Activated T-cell treated with anti-CD3 and anti-CD28 coated beads for 48 hours (primary cell): ENCODE results near the gene GPRIN1.
"Not testable (repeated sequence)": the region's sequence is repeated elsewhere in the genome, so short reads cannot be mapped to it uniquely, and the experiment has no call there.

ENCODE experiments used
- DNase-seq: peaks from one replicate; pipeline ENCODE4 v3.0.0-alpha.2; 2020; ENCODE audit warnings: low read depth

The GPRIN1 gene

DNA sequence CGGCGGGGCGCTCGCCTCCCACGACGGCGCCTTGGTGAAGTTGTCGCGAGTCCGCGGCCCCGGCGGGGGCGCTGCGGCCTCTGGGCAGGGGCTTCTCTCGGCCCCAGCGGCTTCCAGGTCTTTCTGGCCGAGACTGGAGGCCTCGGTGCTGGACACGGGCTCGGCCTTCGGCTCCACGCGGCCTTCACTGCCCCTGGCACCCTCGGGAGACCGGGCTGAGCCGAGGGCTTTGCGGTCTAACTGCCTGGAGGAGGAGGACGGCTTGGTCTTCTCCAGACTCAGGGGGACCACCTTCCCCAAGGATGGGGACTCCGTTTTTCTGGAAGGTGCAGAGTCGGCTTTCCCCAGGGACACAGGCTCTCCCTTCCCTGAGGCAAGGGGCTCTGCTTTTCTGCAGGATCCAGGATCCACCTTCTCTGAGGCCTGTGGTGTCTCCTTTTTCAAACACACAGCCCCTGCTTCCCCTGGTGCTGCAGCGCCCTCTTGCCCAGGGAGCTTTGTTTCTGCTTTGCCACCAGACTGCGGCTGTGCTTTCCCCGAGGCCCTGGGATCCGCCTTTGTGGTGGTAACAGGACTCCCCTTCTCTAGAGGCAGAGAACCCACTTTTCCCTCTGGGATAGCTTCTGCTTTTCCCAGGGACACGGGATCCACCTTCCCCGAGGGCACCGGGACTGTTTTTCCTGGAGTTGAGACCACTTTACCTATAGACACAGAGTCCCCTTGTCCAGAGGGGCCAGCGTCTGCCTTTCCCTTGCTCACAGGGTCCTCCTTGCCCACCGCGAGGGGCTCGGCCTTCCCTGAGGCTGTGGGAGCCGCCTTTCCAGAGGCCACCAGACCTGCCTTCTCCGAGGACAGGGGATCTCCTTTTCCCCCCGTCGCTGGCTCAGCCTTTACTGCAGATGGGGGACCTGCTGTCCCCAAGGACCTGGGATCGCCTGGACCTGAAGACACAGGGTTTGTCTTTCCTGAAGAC is 12.3 kb downstream of the GPRIN1 start:
- DNase-seq = no peak

- peak; percentile 63 for DNase-seq
Observed at GRCh38 chr5:176596689-176597416, 13.1 kb downstream of the GPRIN1 start.

- DNase-seq = no peak
Observed at GRCh38 chr5:176596069-176596644, 13.8 kb downstream of the GPRIN1 start.

DNA sequence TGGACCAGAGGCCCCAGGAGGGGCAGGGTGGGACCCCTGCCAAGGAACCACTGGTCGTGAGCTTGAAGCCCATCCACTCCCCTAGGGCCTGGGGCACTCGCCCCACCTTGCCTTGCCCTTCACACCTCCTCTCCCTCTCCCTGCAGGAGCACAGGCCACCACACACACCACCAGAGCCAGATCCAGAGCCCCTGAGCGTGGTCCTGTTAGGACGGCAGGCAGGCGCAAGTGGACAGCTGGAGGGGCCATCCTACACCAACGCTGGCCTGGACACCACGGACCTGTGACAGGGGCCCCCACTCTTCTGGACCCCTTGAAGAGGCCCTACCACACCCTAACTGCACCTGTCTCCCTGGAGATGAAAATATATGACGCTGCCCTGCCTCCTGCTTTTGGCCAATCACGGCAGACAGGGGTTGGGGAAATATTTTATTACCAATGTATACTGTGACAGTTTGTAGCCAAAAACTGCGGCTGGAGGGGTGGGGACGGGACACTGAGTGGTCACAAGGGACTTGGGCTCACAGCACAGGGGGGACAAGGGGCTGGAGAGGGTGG is 14.5 kb downstream of the GPRIN1 start:
- no peak for DNase-seq

DNA sequence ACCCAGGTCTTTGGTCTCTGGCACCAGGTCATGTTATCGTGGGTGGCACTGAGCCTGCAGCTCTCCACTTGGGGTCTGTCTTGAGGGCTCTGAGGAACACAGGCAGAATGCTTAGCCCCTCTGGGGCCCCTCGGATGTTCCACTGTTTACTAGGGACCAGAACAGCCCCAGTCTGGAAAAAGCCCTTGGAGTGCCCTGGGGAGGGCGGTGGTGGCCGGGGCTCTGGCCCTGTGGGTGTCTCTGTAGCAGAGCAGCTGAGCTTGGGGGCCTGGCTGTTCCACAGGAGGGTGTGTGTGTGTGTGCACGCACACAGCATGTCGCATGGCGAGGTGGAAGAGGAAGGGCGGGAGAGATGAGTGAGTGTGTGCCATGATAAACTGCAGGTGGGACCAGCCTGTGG is 15.4 kb downstream of the GPRIN1 start:
- DNase-seq = no peak

DNA sequence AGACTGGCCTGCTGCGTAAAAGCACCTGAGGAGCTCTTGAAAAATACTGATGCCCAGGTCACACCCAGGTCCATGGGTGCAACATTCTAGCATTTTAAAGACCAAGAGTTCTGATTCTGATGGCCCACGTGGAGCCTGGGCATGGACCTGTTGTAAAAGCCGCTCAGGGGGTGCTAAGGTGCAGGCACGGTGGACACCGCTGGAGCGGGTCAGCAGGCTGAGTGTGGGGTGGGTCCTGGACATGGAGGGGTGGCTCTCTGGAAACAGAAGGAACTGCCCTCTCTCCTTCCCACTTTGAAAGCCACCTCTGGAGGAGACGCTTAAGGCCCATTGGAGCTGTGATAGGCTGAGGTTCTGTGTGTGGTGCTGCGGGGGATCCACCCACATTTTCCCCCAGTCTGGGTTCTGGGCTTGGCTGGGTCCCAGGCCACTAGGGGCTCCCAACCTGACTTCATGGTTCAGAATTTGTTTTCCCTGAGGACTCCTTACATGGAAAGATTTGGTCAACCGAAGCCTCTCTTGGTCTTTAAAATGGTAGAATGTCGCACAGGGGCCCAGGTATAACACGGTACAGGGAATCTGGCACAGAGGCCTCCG is 16.6 kb downstream of the GPRIN1 start:
- no peak for DNase-seq

DNA sequence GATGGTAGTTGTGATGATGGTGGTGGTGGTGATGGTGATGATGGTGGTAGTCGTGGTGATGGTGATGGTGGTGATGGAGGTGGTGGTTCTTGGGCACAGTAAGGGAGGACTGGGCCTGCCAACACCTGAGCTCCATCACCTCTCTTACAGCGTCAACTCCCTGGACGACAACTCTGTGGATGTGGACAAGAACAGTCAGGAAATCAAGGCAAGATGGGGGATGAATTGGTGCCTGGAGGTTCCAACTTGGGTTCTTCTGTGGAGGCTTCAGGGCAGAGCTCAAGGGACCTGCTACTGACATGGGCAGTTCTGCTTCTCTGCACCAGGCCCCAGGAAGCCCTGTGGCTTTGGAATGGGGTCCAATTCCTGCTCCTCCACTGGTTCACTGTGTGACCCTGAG is 17.4 kb downstream of the GPRIN1 start:
- DNase-seq = no peak

DNA sequence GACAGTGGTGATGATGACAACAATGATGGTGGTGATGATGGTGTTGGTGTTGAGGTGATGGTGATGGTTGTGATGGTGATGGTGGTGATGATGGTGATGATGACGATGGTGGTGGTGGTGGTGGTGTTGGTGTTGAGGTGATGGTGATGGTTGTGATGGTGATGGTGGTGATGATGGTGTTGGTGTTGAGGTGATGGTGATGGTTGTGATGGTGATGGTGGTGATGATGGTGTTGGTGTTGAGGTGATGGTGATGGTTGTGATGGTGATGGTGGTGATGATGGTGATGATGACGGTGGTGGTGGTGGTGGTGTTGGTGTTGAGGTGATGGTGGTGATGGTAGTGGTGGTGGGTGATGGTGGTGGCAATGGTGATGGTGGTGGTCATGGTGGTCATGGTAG is 18.3 kb downstream of the GPRIN1 start:
- not testable (repeated sequence) for DNase-seq

- DNase-seq = no peak
Observed at GRCh38 chr5:176590035-176590717, 19.8 kb downstream of the GPRIN1 start.

DNA sequence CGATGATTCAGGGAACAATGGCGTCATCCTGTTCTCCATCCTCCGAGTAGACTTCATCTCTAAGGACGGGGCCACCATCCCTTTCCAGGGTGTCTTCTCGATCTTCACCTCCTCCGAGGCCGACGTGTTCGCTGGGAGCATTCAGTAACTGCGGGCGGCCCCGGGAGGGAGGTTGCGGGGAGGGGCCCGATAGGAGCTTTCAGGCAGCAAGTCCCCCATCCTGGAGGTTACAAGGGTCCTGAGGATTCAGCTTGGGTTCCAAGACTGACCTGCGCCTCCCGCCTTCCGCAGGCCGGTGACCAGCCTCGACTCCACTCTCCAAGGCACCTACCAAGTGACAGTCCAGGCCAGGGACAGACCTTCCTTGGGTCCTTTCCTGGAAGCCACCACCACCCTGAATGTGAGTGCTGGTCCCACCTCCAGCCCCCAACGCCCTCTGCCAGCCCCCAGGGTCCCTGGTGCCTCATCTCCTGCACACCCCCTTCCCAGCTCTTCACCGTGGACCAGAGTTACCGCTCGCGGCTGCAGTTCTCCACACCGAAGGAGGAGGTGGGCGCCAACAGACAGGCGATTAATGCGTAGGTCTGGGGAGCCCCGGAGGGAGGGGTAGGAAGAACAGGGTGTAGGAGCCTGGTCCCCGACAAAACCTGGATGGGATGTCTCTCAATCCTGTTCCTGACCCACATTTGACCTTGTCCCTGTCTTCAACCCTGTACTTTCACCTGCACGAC is 20.8 kb downstream of the GPRIN1 start:
- no peak for DNase-seq

DNA sequence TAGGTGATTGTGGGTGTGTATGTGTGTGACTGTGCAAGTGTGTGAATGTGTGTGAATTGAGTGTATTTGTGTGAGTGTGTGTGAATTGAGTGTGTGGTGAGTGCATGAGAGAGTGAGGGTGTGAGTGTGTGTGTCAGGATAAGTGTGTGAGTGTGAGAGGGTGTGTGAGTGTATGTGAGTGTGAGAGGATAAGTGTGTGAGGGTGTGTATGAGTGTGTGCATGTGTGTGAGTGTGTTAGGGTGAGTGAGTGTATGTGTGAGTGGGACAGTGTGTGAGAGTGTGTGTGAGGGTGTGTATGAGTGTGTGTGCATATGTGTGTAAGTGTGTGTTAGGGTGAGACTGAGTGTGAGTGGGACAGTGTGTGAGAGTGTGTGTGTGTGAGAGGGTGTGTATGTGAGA is 21.7 kb downstream of the GPRIN1 start:
- DNase-seq = no peak

DNA sequence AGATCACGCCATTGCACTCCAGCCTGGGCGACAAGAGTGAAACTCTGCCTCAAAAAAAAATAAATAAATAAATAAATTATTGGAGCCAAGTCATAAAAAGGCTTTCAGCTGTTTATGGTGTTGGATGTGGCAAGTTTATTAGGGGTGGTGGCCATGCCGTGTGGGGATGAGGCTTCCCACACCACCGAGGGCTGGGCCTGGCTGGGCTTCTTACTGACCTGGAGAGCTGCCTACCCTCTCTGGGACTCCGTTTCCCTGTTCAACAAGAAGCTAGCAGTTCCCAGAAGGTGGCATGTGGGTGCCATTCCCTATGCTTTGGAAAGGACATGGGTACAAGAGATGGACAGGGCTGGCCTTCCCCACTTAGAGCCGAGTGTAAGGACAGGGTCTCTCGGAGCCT is 22.6 kb downstream of the GPRIN1 start:
- no peak for DNase-seq

- DNase-seq = no peak
Observed at GRCh38 chr5:176583076-176583475, 26.9 kb downstream of the GPRIN1 start.

DNA sequence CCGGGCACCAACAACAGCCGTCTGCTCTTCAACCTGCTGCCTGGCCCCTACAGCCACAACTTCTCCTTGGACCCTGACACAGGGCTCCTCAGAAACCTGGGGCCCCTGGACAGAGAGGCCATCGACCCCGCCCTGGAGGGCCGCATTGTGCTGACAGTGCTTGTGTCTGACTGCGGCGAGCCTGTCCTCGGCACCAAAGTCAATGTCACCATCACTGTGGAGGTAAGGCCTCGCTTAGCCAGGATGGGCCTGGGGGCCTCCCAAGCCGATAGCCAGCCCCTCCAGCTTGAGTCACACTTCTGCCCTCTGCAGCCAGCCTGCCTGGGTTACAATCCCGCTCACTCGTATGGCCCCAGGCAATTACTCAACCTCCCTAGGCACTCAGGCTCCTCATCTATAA is 28.6 kb downstream of the GPRIN1 start:
- DNase-seq = no peak

- no peak for DNase-seq
Observed at GRCh38 chr5:176579323-176579722, 30.6 kb downstream of the GPRIN1 start.

DNA sequence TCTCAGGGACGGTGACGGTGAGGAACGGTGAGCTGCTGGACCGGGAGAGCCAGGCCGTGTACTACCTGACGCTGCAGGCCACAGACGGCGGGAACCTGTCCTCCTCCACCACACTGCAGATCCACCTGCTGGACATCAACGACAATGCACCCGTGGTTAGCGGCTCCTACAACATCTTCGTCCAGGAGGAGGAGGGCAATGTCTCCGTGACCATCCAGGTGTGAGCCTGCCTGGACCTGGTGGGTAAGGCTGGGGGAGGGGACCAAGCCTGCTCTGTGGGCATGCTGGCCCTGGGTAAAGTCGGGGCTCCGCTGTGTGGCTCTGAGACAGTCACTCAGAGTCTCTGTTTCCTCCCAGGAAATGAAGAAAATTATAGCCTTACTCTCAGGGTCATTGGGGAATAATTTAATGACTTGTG is 31.6 kb downstream of the GPRIN1 start:
- DNase-seq = no peak

- DNase-seq = no peak
Observed at GRCh38 chr5:176577312-176578176, 32.4 kb downstream of the GPRIN1 start.

GRCh38 chr5:176575488-176576422 is 34.2 kb downstream of the GPRIN1 start:
- no peak for DNase-seq

DNA sequence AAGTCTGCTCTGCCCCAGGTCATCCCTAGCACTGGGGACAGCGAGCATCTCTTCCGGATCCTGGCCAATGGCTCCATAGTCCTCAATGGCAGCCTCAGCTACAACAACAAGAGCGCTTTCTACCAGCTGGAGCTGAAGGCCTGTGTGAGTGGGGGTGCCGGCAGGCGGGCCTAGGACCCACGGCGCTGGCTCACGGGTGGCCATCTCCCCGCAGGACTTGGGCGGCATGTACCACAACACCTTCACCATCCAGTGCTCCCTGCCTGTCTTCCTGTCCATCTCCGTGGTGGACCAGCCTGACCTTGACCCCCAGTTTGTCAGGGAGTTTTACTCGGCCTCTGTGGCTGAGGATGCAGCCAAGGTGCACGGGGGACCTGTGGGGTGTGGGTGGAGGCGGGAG is 34.9 kb downstream of the GPRIN1 start:
- no peak for DNase-seq
